ENCODE results near the gene SMIM41.

Gene SMIM41

DNA sequence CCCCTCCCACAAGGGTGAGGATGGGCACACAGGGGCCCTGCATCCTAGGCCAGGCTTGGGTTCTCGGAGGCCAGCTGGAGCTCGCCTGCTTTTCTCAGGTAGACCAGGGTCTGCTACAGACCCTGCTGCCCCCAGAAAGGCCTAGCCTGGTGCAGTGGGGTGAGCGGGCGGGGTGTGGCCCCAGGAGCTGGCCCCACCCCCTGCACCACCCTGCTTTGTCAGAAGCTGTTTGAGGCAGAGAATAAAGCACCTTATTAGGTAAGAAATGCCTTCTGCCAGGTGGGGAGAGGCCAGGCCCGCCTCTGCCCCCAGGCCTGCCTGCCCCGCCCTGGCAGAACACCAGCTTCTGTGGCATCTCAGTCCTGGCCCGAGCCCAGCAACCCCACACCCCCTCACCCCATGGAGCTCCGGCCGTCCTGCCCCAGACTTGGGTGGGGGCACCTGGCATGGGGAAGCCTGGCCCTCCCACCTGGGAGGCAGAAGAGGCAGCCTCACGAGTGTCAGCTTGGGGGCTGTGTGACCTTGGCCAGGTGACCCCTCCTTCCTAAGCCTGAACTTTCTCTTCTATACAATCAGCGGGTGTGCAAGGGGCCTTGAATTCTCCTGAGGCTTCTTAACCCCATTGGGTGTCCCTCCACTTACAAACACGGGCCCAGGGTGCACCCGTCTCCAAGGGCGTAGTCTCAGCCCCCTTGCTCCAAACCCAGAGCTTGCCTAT is 69.1 kb downstream of the SMIM41 start:
- DNase-seq (ENCODE audit: low read depth): no peak
- TF ChIP-seq, protein P1, sequence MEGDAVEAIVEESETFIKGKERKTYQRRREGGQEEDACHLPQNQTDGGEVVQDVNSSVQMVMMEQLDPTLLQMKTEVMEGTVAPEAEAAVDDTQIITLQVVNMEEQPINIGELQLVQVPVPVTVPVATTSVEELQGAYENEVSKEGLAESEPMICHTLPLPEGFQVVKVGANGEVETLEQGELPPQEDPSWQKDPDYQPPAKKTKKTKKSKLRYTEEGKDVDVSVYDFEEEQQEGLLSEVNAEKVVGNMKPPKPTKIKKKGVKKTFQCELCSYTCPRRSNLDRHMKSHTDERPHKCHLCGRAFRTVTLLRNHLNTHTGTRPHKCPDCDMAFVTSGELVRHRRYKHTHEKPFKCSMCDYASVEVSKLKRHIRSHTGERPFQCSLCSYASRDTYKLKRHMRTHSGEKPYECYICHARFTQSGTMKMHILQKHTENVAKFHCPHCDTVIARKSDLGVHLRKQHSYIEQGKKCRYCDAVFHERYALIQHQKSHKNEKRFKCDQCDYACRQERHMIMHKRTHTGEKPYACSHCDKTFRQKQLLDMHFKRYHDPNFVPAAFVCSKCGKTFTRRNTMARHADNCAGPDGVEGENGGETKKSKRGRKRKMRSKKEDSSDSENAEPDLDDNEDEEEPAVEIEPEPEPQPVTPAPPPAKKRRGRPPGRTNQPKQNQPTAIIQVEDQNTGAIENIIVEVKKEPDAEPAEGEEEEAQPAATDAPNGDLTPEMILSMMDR (IDR thresholded peaks at IDR 0.05; ENCODE audit: control insufficient read depth, insufficient read depth, low read depth, low read length, missing control alignments): no peak

DNA sequence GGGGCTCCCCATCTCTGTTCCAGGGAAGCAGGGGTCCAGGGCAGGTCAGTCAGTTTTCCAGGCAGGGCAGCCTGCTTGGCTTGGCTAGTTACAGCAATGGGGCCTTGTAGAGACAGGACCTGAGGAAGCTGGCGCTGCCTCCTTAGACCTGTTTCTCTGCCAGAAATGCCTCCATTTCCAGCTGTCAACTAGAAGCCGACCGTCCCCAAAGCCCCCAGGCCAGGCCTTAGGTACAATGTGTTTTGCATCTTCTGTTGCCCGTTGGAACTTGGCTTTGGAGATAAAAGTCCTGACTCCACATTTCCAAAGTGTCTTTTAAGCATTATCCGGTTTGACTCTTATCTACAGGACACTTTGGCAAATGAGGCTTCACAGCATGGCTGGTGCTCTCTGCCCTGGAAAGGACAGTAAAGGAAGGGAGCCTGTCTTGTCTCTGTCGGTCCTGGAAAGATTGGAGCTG is 69.7 kb downstream of the SMIM41 start:
- no peak for DNase-seq (ENCODE audit: low read depth)
- TF ChIP-seq, protein P1 (IDR thresholded peaks at IDR 0.05; ENCODE audit: control insufficient read depth, insufficient read depth, low read depth, low read length, missing control alignments): no peak
- no peak overlapping the region for H3K4me3 ChIP-seq (ENCODE audit: control insufficient read depth, low read depth, low read length)

More for the DNA sequence above, 69.1 kb downstream of the SMIM41 start:
- no peak overlapping the region for H3K4me3 ChIP-seq (ENCODE audit: control insufficient read depth, low read depth, low read length)

DNA sequence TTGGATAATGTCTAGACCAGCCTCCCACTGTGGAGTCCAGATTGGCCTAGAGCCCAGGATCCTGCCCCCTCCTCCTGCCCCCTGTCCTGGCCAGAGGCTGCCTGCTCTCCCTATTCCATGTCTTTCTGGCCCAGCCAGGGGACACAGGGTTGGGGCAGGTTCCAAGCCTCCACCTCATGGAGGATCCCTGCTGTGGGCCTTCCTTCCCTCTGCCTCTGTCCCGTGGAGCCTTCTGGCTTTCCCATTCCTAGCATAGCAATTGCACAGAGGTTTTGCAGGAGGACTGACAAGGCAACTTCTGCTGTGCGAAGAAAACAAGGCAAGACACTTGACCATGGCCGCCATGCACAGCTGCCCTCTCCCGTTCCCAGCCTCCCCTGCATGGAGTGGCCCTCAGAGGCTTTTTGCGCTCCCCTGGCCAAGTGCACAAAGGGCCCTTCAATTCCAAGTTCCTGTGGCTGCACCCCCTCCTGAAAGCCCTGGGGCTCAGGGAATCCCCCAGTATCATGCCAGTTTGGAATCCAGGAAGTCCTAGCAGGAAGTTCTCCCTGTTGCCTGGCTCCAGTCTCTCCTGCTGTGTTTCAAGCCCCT is 70.2 kb downstream of the SMIM41 start:
- no peak for DNase-seq (ENCODE audit: low read depth)
- TF ChIP-seq, protein P1 (IDR thresholded peaks at IDR 0.05; ENCODE audit: control insufficient read depth, insufficient read depth, low read depth, low read length, missing control alignments): no peak

DNA sequence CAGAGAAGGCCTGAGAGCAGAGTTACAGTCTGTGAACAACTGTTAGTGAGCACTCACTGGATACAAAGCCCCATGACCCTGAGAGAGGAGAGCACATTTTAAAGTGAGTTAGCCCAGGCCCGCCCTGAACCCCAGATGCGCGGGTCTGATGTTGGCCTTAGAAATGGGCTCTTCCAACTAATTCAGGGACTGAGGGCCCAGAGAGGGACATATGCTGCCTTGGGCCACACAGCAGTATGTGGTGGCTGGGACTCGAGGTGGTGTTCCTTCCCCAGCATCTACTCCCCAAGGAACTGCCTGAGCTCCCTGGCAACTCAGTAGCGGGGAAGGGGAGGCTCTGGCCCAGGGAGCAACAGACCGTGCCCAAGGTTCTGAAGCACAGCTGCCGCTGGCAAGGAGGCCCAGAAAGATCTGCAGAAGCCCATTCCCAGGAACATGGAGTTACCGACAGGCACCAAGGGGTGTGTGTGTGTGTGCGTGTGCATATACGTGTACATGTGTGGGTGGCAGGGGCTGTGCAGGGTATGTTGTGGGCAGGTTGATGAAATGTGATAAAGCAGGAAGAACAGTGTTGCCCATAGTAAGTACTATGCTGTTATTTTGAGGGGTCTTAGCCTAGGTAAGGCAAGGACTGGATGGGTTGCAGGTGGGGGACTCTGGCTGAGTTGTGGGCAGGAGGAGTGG is 71.8 kb downstream of the SMIM41 start:
- TF ChIP-seq, protein P1 (IDR thresholded peaks at IDR 0.05; ENCODE audit: control insufficient read depth, insufficient read depth, low read depth, low read length, missing control alignments): no peak
- no peak for DNase-seq (ENCODE audit: low read depth)
- no peak overlapping the region for H3K4me3 ChIP-seq (ENCODE audit: control insufficient read depth, low read depth, low read length)

More for the DNA sequence above, 70.2 kb downstream of the SMIM41 start:
- H3K4me3 ChIP-seq (ENCODE audit: control insufficient read depth, low read depth, low read length): no peak overlapping the region

DNA sequence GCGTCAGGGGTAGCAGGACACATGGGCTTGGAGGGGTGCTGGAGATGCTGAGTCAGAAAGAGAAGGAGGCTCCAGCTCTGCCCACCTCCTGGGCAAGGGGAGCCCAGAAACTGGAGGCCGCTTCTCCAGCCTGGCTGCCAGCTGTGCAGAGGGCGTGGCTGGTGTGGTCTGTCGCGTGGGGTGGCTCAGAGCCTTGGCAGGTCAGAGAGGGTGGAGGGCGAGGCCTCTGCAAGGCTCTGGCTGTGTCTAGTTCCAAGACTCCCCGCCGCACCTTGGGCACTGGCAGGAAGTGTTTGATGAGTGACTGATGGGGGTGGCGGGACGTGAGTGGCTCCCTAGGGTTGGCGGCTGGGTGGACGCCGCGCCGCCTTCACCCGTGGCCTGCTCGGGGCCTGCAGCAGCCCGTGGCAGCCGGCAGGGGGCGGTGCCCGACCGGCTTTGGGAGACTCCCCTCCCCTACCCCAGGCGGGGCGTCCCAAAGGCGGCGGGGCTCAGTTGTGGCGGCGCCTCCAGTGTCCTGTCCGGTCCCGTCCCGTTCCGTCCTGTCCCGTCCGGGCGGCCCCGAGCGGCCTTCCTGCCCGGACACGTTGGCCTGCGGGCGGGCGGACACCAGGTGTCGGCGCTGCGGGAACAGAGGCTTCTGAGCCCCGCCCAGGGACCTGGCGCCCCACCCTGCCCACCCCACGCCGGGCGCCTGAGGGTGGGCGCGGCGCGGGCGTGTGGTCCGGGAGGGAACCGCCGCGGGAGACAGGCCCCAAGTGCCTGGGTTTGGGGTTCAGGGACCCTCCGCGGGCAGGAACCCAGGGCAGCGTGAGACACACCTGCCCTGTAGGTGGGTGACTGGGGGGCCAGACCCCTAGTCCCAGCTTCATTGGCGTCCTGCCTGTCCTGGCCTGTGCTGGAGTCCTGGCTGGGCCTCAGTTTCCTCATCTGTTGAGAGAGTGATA is 72.6 kb downstream of the SMIM41 start:
- TF ChIP-seq, protein P1 (IDR thresholded peaks at IDR 0.05; ENCODE audit: control insufficient read depth, insufficient read depth, low read depth, low read length, missing control alignments): peak; percentile 69
- no peak for DNase-seq (ENCODE audit: low read depth)
- H3K4me3 ChIP-seq (ENCODE audit: control insufficient read depth, low read depth, low read length): peak overlapping the region; percentile 21

DNA sequence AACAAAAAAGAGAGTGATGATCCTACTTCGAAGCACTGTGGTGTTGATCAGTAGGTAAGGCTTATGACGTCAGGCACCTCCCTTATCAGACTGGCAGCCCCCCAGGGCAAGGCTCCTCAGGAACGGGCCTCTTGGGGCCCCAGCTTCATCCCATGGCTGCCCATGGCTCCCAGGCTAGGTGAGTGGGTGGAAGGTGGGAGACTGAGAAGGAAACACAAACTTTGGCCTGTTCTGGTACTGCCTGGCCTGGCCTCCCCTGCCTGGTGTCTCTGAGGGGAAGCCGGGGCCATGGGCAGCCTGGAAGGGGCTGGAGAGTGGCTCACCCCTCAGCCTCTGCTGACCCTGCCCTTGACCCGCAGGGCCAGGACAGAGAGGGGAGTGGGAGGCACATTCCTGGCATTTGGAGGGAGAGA is 73.4 kb downstream of the SMIM41 start:
- H3K4me3 ChIP-seq (ENCODE audit: control insufficient read depth, low read depth, low read length): no peak overlapping the region
- TF ChIP-seq, protein P1 (IDR thresholded peaks at IDR 0.05; ENCODE audit: control insufficient read depth, insufficient read depth, low read depth, low read length, missing control alignments): no peak
- no peak for DNase-seq (ENCODE audit: low read depth)
